Smooth muscle cell (in vitro differentiated cells): ENCODE results near the gene DESI2. TPM values are rescaled to one million over a fixed set of nuclear protein-coding genes. Genes with fewer than 3 reads are reported as not detected.

Experiments used
- DNase-seq: peaks from one replicate; lab custom pipeline; 2025; ENCODE audit not compliant: unreplicated experiment; lab: John Stamatoyannopoulos, UW
- H2AFZ ChIP-seq: fragments of 200-600 bp; sonication (generic); 2 replicates; pipeline ENCODE4 v1.6.0; 2016; ENCODE audit warnings: antibody characterized with exemption, low read depth, mild to moderate bottlenecking
- H3F3A ChIP-seq: fragments of 200-600 bp; sonication (generic); 2 replicates; pipeline ENCODE4 v1.6.0; 2017; ENCODE audit warnings: antibody characterized with exemption, low read depth
- H3K27ac ChIP-seq: fragments of 200-600 bp; sonication (generic); 2 replicates; pipeline ENCODE4 v1.5.1; 2016; ENCODE audit warnings: low read depth, mild to moderate bottlenecking
- H3K27me3 ChIP-seq: fragments of 200-600 bp; sonication (generic); 2 replicates; pipeline ENCODE4 v1.6.1; 2016; ENCODE audit warnings: low read depth, mild to moderate bottlenecking
- H3K36me3 ChIP-seq: fragments of 200-600 bp; sonication (generic); 2 replicates; pipeline ENCODE4 v1.5.1; 2016; ENCODE audit warnings: low read depth
- H3K4me1 ChIP-seq: fragments of 200-600 bp; sonication (generic); 2 replicates; pipeline ENCODE4 v1.5.1; 2016; ENCODE audit warnings: low read depth
- H3K4me2 ChIP-seq: fragments of 200-600 bp; sonication (generic); 2 replicates; pipeline ENCODE4 v1.6.0; 2016; ENCODE audit warnings: mild to moderate bottlenecking
- H3K4me3 ChIP-seq: fragments of 200-600 bp; sonication (generic); 2 replicates; pipeline ENCODE4 v1.5.1; 2016; ENCODE audit warnings: mild to moderate bottlenecking
- H3K79me2 ChIP-seq: fragments of 200-600 bp; sonication (generic); 2 replicates; pipeline ENCODE4 v1.6.0; 2016; ENCODE audit warnings: low read depth, mild to moderate bottlenecking
- H3K9ac ChIP-seq: fragments of 200-600 bp; sonication (generic); 2 replicates; pipeline ENCODE4 v1.6.0; 2016; ENCODE audit warnings: low read depth
- H3K9me3 ChIP-seq: fragments of 200-600 bp; sonication (generic); replicated peaks from 2 replicates; pipeline ENCODE4 v1.5.1; 2016; ENCODE audit warnings: low read depth
- H4K20me1 ChIP-seq: fragments of 200-600 bp; sonication (generic); 2 replicates; pipeline ENCODE4 v1.6.0; 2016; ENCODE audit warnings: low read depth
- CTCF ChIP-seq: fragments of 200-600 bp; sonication (generic); IDR thresholded peaks from 2 replicates; pipeline ENCODE4 v1.5.1; 2017; ENCODE audit warnings: borderline replicate concordance, mild to moderate bottlenecking, antibody characterized with exemption; ENCODE audit not compliant: insufficient read depth, poor library complexity, severe bottlenecking
- WGBS: methylation state at CpG from one replicate; pipeline ENCODE4 v1.1.7; 2016; ENCODE audit warnings: low lambda C conversion rate; 5-methylcytosine and 5-hydroxymethylcytosine counted together
- polyA plus RNA-seq: library from polyadenylated mRNA; unstranded; fragments of >200 nt; fragmentation: Nextera tagmentation; extraction: Ambion mirVana; gene quantifications from 2 replicates; pipeline ENCODE4 v1.2.1, GENCODE V29; 2016
- total RNA-seq: library from RNA; depleted of rRNA; stranded (reverse); fragments of >200 nt; gene quantifications from 2 replicates; pipeline ENCODE4 v1.2.3, GENCODE V29; 2014

DESI2 gene
- total RNA-seq (56.3 and 67.9 TPM in 2 replicates), polyA plus RNA-seq (31.5 and 39.4 TPM in 2 replicates)

- peak within 1 kb of the TSS; percentile 99 for H3K4me2 ChIP-seq
- H3K36me3 ChIP-seq = no peaks in the 10 kb centered on the region
- H3K4me1 ChIP-seq = peaks cover 29% of the 10 kb centered on the region
- 1% methylated on average over 58 of the region's 81 CpGs for WGBS
- DNase-seq = peak; percentile 86
- H4K20me1 ChIP-seq = peaks cover 41% of the 10 kb centered on the region
- H3K79me2 ChIP-seq = peaks cover 47% of the 10 kb centered on the region
- peak within 1 kb of the TSS; percentile 89 for H3K9ac ChIP-seq
- TF ChIP-seq CTCF = peak; percentile 38
- H3K4me3 ChIP-seq = peak within 1 kb of the TSS; percentile 92
- no peaks in the 10 kb centered on the region for H3K27me3 ChIP-seq
- H3F3A ChIP-seq = no peaks in the 10 kb centered on the region
- peak within 1 kb of the TSS; percentile 81 for H3K27ac ChIP-seq
- H2AFZ ChIP-seq = peak within 1 kb of the TSS; percentile 88
- no peaks in the 10 kb centered on the region for H3K9me3 ChIP-seq
Observed at GRCh38 chr1:244652623-244653438, at the start of gene DESI2. DESI2 (plus strand) TSS chr1:244653126; CDS start chr1:244653314, 188 bp downstream.

GRCh38 chr1:244603498-244603897, 49.4 kb upstream of the DESI2 start:
- peaks cover 3% of the 10 kb centered on the region for H3K4me1 ChIP-seq
- H3K27ac ChIP-seq = no peak overlapping the region
- H4K20me1 ChIP-seq = no peaks in the 10 kb centered on the region
- no peaks in the 10 kb centered on the region for H3K9me3 ChIP-seq
- H3K27me3 ChIP-seq = no peaks in the 10 kb centered on the region
- no peak overlapping the region for H3K4me3 ChIP-seq
- TF ChIP-seq CTCF = peak; percentile 88
- no peak for DNase-seq
- no peak overlapping the region for H3K9ac ChIP-seq
- no peaks in the 10 kb centered on the region for H3K36me3 ChIP-seq
- no peak overlapping the region for H2AFZ ChIP-seq
- H3F3A ChIP-seq = no peaks in the 10 kb centered on the region
- H3K4me2 ChIP-seq = no peak overlapping the region
- H3K79me2 ChIP-seq = no peaks in the 10 kb centered on the region

- Histone ChIP-seq H3K9me3 (no peaks in the 10 kb centered on the region), H4K20me1 (no peaks in the 10 kb centered on the region), H3K4me3 (no peak overlapping the region), H2AFZ (no peak overlapping the region), H3K4me2 (no peak overlapping the region), H3F3A (no peaks in the 10 kb centered on the region), H3K79me2 (no peaks in the 10 kb centered on the region), H3K4me1 (no peaks in the 10 kb centered on the region), H3K9ac (no peak overlapping the region), H3K36me3 (no peaks in the 10 kb centered on the region), H3K27ac (no peak overlapping the region), H3K27me3 (no peaks in the 10 kb centered on the region)
- WGBS = 83% methylated on average over 6 of the region's 6 CpGs
- no peak for DNase-seq
- no peak for TF ChIP-seq CTCF
Observed at GRCh38 chr1:244605835-244606370, 47.0 kb upstream of the DESI2 start.
